ENCODE results near the gene EN1. TPM values are rescaled to one million over a fixed set of nuclear protein-coding genes. Genes with fewer than 3 reads are reported as not detected.

EN1 gene
- polyA plus RNA-seq, 1 donor = not detected

DNA sequence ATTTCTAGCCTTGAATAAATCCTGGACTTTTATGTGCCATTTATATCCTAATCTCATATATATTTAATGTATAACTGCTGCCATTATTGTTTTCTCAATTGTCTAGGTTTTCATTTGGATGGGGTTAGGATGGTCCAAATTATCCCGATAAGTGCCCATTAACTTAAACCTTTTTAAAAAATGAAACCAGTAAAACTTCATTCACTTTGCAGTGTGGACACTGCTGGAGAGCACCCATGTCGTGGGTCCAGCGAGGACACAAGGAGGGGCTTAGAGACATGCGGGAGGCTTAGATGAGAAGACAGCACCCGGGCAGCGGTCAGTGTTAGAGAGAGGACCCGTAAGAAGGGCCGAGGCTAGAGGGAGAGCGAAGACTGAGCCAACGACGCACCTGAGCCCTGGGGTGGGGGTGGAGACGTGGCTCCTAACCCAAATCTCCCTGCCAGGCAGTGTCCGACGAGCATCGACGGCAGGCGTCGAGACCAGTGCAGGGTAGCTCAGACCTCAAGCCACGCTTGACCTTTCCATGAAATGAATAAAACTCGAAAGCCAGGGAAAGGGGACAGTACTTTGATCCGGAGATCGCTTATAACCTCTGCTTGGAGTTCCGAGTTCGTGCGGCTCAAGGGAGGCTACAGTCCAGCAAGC, 9.0 kb upstream of the EN1 start:
- DNase-seq = no peak

DNA sequence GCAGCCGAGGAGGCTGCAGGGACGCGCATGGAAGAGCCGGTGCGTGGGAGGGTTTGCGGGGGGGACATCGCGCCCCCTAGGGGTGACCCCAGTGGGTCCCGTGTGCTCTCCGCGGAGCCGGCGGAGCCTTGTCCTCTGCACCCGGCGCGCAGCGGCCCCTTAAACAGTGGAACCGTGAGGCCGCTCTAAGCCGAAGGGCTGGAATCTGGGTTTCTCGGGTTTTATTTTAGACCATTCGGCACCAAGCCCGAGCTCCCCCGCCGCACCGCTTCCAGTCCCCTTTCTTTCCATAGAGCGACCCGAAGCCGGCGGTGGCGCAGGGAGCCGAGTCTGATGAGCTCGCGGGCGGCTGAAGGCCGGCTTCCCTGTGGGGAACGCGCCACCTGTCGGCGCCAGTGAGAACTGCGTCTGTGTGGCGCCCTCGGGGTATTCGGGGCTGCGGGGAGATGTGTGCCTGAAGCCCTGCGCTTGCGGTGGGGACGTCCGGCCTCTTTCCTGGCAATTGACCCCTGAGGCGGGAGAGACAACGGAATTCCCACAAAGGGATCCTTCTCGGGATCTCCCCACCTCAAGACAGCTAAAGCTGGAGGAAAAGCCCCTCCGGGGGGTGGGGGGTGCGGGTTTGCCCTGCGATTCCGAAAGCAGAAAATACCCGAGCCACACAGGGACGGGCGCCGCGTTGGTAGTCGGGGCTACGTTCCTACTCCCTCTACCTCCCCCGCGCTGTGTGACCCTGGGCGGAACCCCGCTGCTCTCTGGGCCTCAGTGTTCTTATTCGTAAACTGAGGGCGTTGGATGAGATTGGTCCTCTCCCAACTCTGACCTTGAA, 8.2 kb upstream of the EN1 start:
- peak; percentile 78 for DNase-seq

DNA sequence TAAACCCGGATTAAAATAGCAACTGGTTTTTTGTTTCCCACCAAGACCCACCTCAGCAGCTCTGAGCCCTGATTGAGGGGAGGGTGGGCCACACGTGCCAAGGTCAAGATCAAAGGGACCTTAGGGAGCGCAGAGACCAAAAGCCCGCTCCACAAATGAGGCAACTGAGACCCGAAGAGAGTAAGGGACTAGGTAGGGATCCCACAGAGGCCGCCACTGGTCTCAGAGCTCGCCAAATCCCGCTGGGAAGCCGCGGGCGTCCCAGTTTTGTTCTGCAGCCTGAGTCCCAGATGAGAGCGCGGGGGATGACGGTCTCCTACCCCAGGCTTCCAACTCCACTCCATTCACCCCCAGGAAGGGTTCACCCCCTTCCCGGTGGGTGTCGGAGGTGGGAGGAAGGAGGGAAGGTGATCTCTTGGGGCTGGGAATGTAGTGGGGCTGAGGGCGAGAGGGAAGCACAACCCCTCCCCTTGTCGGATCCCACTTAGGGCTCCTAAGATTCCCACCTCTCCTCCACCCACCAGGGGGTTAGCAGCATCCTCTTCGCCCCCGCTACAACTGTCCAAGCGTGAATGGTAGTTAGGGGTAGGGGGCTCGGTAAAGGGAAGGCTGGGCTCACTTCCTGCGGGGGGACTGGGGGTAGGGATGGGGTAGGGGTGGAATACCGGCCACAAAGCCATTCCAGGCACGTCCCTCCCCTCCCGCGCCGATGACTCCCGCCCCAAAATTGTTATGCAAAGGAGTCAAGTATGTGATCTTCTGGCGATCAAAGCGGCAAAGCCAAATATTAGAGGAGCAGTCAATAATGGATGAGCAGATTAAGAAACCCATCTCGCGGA, 7.3 kb upstream of the EN1 start:
- no peak for DNase-seq

DNA sequence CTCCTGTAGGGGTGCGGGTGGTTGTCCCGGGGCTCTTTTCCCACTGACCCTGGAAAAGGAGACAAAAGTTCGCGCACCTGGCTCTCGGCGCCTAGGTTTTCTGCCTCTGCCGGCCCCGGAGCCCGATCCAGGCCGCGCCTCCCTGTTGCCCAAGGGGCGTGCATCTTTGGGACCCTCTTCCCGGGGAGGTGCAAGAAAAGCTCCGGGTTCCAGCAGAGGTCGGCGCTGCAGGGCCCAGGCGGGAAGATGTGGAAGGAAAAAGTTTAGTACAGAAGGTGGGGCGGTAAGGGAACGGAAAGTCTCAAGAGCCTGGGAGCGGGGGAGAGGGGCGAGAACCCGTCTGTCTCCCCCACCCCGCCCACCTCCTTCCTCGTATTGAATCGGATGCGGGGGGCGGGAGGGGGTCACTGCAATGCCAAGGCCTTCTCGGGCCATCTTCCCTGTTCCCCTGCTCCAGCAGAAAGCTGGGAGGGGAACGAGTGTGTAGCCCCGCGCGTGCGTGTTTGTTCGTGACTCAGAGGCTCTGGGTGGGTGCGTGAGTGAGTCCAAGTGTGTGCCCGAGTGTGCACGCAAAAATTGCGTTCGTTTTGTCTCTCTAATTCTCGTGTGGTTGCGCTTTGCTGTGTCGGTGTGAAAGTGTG, 6.3 kb upstream of the EN1 start:
- no peak for DNase-seq

DNA sequence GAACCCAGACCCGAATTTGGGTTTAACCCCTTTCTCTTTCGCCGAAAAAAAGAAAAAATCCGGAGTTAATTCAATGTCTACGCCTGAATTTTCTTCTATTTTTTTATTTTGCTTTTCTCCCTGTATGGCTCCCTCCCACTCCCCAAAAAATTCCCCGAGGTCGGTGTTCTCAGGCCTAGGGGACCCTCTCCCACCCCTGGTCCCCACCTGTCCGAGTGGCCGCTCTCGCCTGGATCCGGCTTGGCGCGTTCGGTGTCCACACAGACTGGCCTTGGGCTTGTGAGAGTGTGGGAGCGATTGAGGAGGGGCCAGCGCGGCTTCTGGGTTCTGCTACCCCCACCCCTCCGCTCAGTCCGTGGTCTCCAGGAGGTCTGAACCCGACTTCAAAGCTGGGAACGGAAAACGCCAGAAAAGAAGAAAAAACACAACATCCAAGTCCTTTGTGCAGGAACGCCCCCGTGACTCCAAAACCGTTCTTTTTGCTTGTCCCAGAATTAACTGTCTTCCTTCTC, 5.7 kb upstream of the EN1 start:
- DNase-seq = no peak

DNA sequence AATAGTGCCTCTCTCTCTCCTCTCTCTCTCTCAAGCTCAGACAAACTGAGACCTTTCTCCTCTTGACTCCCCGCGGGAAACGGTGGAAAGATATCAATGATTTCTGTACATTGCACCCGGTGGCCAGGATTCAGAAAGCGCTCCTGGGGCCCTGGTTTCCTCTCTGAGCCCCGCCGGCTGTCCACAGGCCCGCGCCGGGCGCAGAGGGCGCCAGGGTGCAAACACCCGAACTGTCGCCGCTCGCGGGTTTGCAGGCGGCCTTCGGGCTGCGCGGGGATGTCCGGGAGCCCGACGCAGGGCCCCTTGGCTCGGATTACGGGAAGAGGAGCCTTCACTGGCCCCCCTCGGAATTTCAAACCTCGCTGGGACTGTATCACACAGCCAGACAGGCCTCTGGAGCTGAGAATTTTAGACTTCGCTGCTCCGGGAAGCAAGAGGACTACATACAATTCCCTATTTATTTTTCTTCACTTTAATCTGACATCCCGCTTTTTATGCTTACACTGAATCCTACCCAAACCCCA, 5.2 kb upstream of the EN1 start:
- no peak for DNase-seq

DNA sequence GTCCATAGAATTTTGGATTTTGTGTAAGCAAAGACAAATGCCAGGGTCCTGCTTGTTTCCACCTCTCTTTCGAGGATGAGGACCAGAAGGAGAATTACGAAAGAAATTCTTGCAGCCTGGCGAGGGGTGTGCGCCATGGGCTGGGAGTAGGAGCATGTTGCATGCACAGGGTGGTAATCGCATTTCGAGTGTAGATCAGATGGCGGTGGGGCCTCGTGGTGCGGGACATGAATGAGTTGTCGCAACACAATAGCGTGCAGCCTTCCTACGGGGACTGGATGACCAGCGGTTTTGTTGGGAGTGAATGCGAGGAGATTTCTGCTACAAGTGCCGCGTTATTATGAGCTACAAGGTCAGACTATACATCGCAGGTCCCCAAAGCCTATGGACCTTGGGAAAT, 4.2 kb upstream of the EN1 start:
- DNase-seq = no peak

DNA sequence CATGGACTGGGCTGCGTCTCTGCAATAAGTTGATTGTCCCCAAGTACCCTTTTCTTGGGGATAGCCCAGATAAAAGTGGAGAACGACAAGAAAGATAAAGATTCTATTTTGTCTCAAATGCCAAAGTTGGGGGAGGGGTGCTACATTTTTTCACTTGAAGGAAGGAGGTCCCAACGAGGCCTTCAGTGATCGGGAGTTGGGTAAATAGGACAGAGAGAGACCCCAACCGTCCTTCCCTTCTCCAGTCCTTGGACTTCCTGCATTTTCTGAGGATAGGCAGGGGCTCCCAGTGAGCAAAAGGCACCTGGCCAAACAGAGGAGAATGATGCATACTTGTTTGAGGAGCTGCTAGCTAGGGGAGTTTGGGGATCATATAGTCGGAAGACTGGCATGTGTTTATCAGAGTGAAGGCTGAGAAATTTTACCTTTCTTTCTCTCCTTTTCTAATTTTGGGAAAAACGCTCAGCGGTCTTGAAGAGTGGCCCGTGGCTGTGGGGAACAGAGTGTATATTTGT, 3.5 kb upstream of the EN1 start:
- no peak for DNase-seq

DNA sequence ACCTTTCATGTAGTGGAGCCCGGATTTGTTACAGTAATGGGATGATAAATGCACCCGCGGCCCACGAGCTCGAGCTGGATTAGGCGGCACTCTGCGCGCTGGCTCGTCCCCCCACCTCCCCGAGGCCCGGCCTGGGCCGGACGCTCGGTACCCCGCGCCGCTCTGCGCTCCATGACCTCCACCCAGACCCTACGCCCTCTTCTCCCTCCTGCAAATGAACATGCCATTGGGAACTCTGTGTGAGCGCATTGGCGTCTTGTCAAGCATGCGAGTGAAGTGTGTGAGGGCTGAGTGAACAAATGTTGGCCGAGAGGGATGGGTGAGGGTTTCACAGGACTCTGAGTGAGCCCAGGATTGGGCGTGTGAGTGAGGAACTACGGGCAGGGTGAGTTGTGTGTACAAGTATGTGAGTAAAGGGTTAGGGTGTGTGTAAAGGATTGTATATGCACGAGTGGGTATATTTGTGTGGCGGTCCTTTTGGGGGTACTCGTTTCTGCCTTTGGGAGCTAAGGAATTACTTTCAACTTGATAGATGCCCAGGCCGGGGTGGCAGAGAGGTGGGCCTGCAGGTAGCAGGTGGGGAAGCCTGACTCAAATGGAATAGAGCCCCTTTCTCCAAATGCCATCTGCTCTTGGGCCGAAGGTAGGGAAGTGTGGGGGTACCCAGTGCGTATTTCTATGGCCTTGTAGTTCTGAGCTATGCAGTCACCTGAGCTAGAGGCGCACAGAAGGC, 2.9 kb upstream of the EN1 start:
- no peak for DNase-seq

DNA sequence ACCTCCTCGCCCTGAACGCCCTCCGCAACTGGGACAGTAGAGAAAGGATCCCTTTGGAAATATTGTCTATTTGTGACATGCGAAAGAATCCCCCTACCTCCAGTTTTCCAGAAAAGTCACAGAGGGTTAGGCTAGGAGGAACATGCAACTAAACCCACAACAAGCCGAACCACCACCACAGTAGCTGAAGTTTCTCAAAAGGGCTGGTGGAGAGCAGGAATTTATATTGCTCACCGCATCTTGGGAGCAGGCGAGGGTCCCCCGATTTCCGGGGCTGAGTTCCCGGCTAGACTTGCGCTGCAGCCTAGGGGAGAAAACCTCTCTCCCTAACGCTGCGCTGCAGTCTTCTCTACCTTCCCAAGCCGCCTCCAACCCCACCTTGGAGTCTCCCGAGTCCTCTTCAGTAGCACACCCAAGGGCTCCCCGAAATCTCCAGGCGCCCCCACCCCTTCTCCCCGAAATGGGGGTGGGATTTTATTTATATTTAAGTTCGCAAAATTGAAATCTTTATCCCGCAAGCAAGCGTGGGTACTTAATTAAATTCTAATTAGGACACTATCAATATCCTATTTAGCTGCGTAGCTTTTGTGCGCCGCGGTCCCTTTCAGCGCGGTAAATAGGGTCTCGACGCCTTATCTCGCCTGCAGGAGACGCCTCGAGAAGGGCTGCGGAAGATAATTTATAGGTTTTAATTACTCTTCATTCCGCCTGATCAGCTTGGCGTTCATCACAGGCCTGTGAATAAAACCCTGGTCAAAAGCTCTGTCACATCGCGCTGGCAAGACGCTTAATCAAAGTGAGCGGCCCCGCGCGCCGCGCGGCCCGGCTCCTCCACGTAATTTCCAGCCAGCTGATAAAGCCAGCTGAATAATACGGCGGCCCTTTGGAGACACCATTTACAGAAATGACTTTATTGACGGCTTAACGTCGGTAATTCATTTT, 2.0 kb upstream of the EN1 start:
- no peak for DNase-seq

DNA sequence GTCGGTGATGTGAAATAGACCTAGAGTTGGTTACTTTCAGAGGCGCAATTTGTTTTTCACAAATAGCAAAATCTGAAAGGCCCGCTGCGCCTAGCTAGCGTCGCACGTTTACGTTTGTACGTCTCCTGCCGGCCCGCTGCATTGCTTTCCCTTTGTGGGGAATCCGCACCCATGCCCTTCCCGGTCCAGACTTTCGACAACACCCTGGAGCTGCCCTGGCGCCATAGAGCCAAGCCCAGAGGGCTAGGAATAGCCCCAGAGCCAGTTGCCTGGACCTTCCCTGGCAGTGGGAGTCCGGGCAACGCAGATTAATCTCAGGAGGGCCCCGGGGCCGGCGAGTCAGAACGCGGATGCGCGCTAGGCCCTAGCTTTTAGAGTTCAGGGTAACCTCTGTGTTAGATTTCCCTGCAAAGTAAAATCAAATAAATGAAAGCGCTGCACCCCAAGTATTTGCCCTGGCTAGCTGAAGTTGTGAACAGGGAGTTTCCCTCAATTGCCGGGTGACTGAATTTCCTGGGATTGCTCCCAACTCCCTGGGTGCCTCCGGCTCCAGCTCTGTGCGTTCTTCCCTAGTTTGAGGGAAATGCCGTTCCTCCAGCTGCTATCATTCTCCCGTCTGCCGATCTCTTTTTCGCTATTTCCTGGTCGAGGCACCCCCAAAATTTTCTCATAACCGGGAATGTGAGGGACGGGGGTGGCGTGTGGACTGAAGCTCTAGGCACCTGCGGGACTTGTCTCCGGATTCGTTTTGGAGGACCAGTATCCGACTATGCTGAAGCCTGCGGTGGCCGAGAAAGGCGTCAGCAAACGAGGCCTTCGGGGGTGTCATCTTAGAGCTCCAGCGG, 1.2 kb upstream of the EN1 start:
- DNase-seq = no peak

DNA sequence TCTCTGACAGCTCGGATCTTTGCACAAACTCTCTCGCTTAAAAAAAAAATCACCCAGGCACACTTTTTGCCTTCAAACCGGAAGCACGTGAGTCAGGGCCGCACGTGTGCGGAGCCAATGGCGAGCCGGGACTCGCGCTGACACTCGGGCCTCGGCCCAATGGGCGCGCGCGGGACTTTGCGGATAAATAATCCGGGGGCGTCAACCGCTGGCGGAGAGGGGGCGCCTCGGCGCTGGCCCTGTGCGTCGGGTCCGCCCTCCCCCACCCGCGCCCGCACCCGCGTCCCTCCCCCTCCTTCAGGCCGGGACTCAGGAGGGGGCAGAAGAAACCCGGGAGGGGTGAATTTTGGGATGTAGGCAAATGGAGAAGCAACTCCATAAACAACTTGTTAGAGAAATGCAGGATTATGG, 319 bp upstream of the EN1 start:
- no peak for DNase-seq

DNA sequence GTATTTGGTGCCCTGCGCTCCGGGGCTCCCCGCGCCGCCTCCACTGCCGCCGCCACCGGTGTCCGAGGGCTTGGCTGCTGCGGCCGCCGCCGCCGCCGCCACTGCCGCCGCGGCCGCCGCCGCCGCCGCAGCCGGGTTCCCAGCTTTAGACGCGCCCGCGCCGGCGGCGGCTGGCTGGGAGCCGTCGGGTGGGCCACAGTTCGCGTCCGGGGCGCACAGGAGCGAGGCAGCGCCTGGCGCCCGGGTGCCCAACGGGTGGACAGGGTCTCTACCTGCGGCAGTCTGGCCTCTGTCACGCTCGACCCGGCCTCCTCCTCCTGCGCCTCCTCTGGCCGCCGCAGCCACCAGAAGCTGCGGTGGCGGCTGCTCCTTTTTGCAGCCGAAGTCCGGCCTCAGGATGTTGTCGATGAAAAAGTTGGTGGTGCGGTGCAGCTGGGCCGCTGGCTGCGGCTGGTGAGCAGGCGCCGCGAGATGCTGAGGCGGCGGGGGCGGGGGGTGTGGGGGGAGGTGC, 951 bp downstream of the EN1 start:
- DNase-seq = no peak

DNA sequence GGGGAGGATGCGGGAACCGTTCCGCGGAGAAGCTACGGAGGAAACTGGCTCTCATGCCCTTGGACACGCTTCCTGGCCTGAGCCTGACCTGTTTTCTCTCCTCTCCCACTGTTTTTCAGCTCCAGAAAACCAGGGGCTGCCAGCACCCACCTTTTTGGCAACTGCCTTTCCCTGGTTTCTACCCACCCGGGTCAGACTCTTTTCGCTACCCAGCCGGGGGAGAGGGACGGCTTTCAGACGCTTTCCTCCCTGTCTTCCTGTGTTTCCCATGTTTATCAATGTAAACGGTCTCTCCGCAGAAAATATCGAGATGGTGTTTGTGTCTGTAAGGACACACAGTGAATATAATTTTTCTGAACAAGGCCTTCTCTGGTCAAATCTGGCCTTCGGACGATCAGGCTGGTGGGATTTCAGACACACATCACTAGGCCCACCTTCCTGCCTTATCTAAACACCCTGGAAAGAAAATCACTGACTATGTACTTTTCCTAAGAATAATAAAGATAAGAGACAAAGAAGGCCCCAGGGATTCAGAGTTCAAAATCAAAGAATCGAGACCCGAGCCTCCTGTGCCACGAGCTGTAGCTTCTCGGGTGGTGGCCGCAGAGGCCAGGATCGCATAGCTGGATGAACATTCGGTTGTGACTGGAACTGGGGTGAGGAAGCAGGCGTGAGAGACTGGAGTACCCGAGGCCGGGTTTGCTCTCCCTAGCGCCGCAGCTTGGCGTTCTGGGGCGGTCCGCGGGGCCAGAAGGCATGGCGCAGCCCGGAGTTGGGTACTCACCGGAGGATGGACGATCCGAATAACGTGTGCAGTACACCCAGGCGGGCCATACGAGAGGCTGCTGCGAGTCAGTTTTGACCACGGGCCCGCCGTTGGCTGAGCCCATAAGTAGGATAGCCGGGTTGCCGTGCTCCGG, 1.7 kb downstream of the EN1 start:
- no peak for DNase-seq

DNA sequence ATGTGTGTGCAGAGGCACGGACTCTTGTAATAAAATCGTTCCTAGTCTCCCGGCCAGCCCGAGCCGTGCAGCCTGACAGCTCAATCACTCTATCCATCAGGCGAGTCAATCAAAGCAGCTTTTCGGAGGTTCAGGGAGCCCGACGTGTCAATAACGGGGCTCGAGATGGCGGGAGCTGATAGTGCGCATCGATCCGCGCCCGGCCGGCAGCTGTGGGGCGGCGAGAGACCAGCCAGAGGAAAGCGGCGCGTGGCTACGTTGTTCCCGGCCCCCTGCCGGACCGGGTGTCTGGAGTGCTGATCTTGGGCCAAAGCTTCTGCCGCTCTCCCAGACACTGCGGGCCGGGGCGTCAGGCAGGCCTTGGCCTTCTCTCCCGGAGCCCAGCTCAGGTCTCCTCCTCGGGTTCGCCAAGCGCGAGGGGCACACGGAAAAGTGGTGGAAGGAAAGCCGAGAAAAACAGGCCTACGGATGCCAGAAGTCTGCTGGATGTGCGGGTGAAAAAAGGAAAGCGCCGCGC, 2.4 kb downstream of the EN1 start:
- no peak for DNase-seq

DNA sequence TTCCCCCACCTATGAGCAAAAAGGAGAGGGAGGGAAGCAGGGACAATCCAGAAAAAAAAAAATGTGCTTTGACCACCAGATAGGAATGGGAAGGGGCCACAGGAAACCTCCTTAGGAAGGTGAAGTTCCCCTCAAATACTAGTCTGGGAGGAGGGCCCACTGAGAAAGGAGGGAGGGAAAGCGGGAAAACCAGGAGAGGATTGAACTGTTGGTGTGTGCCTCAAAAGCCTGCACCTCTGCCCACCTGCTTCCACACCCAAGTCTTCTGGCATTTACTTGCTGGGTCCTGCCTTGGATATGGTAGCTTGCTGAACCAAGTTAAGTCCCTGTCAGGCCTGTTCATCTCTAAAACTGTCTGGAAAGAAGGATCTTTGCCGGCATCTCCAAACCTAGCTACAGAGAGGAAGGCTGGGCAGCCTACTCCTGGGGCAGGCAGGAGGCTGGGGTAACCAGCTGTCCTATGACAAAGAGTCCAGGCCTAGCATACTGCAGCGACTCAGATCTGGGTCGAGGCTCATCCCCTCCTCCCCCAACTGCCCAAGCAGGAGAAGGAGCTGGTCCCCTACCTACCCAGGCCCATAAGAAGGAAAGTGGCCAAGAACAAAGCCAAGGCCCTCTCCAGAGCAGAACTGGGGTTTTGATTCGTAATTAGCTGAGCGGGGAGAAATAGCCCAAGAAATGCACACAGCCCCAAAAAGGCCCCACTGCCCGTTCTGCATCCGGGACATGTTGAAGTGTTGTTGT, 3.0 kb downstream of the EN1 start:
- DNase-seq = no peak

All from left kidney (tissue), 2 donors.